ENCODE results near the gene HOXC11.

DNA sequence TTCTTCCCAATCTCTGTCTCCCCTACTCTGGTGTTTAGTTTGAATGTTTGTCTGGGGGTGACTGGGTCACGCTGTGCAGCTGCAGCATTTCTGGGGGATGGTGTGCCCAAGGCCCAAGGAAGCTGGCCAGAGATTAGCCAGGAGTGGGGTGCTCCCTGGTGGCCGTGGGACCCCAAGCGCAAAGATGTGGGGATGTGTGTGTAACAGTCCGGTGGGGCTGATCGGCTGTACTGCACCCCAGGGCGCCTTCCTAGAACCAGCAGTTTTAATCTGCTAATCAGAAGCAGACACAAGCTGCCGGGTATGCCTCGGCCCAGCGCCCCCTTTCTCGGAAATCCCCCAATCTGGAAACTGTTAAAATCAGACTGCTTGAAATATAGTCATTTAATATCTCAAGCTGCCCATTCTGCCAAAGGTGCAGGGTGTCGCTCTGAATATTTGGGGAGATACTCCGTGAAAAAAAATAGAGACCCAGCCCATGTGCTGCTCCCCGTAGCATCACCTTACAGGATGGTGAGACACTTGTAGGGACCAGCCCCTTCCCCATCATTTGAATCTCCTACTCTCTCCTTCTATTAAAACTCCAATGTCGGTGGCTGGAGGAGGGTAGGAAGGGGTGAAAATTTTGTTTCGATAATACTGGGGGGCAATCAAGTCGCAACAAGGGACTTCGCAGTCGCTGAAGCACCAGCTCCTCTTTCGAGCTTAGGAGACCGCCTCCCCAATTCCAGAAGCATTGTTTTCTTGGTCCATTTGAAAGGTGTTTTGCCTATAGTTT lies 31.3 kb downstream of the HOXC11 start:
- TF ChIP-seq POLR2A (IDR thresholded peaks at IDR 0.05; ENCODE audit: low read depth, low read length) (no peak), POLR2AphosphoS5 (IDR thresholded peaks at IDR 0.05; ENCODE audit: low read depth, low read length) (no peak)

All from GM12892 (cell line).